Endometrial microvascular endothelial cells (primary cell): ENCODE results near the gene FOXN3. TPM values are rescaled to one million over a fixed set of nuclear protein-coding genes. Genes with fewer than 3 reads are reported as not detected.
"Not testable (repeated sequence)": the region's sequence is repeated elsewhere in the genome, so short reads cannot be mapped to it uniquely, and the experiment has no call there.

ENCODE experiments used
- in situ Hi-C: cut with HindIII; loops from 2 replicates; pipeline ENCODE4 v1.10.0; 2017; ENCODE audit warnings: low sequenced_read_pairs, low pct_unique_long_range_greater_than_20kb; ENCODE audit errors: inconsistent ontology term
- total RNA-seq: library from RNA; depleted of rRNA; stranded (reverse); fragments of >200 nt; gene quantifications from one replicate; pipeline ENCODE4 v1.2.3, GENCODE V29; 2015; ENCODE audit errors: inconsistent ontology term

The FOXN3 gene
- total RNA-seq, 1 donor from 2014 or later = 49.3 TPM

GRCh38 chr14:89252887-89253532, 164.0 kb downstream of the FOXN3 start:
- in situ Hi-C loops = no loop called here

- in situ Hi-C loops = no loop called here
Measured at GRCh38 chr14:89251061-89251460, 166.0 kb downstream of the FOXN3 start.

- in situ Hi-C loops = not testable (repeated sequence)
Measured at GRCh38 chr14:89250655-89250975, 166.4 kb downstream of the FOXN3 start.

- in situ Hi-C loops = no loop called here
Measured at GRCh38 chr14:89249972-89250654, 166.9 kb downstream of the FOXN3 start.

- in situ Hi-C loops = no loop called here
Measured at GRCh38 chr14:89249065-89249695, 167.9 kb downstream of the FOXN3 start.

- in situ Hi-C loops = no loop called here
Measured at GRCh38 chr14:89248411-89249064, 168.5 kb downstream of the FOXN3 start.

GRCh38 chr14:89247457-89248122, 169.4 kb downstream of the FOXN3 start:
- in situ Hi-C loops = no loop called here

- in situ Hi-C loops = no loop called here
Measured at GRCh38 chr14:89246290-89246689, 170.7 kb downstream of the FOXN3 start.

- in situ Hi-C loops = no loop called here
Measured at GRCh38 chr14:89245802-89246201, 171.2 kb downstream of the FOXN3 start.

GRCh38 chr14:89244720-89245119, 172.3 kb downstream of the FOXN3 start:
- in situ Hi-C loops = no loop called here

- in situ Hi-C loops = no loop called here
Measured at GRCh38 chr14:89243741-89244140, 173.3 kb downstream of the FOXN3 start.

- in situ Hi-C loops = no loop called here
Measured at GRCh38 chr14:89243286-89243685, 173.7 kb downstream of the FOXN3 start.

GRCh38 chr14:89242652-89243279, 174.3 kb downstream of the FOXN3 start:
- in situ Hi-C loops = no loop called here

- in situ Hi-C loops = no loop called here
Measured at GRCh38 chr14:89241934-89242651, 174.9 kb downstream of the FOXN3 start.

GRCh38 chr14:89241257-89241656, 175.8 kb downstream of the FOXN3 start:
- in situ Hi-C loops = no loop called here

GRCh38 chr14:89240414-89240813, 176.6 kb downstream of the FOXN3 start:
- in situ Hi-C loops = no loop called here

GRCh38 chr14:89239023-89239422, 178.0 kb downstream of the FOXN3 start:
- in situ Hi-C loops = no loop called here

- in situ Hi-C loops = no loop called here
Measured at GRCh38 chr14:89237921-89238529, 179.0 kb downstream of the FOXN3 start.
